ENCODE data around the gene LRCH1.

DNA sequence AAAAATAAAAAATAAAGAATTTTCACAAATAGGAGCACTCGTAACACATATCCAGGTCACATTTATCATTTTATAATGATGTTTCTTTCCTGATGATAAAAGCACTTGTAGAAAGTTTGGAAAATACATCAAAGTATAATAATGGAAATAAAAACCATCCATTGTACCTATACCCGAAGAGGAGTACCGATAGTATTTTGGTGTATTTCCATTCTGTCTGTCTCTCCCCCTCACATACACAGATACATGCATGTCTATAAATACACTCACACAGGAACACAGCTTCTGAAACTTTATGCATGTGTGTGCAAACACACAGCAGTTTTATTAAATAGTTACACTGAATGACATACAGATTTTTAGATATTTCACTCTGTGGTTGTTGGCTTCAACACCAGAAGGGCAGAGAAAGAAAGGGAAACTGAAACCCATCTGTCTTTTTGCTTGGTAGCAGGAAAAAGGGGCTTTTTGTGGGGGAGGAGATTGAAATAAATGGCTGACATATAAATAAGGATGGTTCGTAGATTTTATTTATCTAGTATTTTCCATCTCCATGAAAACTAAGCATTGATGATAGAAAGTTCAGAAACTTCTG is 114.8 kb downstream of the LRCH1 start:
- TF ChIP-seq, protein P1, sequence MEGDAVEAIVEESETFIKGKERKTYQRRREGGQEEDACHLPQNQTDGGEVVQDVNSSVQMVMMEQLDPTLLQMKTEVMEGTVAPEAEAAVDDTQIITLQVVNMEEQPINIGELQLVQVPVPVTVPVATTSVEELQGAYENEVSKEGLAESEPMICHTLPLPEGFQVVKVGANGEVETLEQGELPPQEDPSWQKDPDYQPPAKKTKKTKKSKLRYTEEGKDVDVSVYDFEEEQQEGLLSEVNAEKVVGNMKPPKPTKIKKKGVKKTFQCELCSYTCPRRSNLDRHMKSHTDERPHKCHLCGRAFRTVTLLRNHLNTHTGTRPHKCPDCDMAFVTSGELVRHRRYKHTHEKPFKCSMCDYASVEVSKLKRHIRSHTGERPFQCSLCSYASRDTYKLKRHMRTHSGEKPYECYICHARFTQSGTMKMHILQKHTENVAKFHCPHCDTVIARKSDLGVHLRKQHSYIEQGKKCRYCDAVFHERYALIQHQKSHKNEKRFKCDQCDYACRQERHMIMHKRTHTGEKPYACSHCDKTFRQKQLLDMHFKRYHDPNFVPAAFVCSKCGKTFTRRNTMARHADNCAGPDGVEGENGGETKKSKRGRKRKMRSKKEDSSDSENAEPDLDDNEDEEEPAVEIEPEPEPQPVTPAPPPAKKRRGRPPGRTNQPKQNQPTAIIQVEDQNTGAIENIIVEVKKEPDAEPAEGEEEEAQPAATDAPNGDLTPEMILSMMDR (IDR thresholded peaks at IDR 0.05; ENCODE audit: insufficient read depth, low read length), result no peak
- TF ChIP-seq, protein P2, sequence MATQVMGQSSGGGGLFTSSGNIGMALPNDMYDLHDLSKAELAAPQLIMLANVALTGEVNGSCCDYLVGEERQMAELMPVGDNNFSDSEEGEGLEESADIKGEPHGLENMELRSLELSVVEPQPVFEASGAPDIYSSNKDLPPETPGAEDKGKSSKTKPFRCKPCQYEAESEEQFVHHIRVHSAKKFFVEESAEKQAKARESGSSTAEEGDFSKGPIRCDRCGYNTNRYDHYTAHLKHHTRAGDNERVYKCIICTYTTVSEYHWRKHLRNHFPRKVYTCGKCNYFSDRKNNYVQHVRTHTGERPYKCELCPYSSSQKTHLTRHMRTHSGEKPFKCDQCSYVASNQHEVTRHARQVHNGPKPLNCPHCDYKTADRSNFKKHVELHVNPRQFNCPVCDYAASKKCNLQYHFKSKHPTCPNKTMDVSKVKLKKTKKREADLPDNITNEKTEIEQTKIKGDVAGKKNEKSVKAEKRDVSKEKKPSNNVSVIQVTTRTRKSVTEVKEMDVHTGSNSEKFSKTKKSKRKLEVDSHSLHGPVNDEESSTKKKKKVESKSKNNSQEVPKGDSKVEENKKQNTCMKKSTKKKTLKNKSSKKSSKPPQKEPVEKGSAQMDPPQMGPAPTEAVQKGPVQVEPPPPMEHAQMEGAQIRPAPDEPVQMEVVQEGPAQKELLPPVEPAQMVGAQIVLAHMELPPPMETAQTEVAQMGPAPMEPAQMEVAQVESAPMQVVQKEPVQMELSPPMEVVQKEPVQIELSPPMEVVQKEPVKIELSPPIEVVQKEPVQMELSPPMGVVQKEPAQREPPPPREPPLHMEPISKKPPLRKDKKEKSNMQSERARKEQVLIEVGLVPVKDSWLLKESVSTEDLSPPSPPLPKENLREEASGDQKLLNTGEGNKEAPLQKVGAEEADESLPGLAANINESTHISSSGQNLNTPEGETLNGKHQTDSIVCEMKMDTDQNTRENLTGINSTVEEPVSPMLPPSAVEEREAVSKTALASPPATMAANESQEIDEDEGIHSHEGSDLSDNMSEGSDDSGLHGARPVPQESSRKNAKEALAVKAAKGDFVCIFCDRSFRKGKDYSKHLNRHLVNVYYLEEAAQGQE (IDR thresholded peaks at IDR 0.05; ENCODE audit: insufficient replicate concordance, low read depth), result no peak
- TF ChIP-seq POLR2AphosphoS5 (IDR thresholded peaks at IDR 0.05; ENCODE audit: low read depth), result no peak
- TF ChIP-seq GABPA (IDR thresholded peaks at IDR 0.05; ENCODE audit: low read depth), result no peak
- no peak for TF ChIP-seq SPI1 (IDR thresholded peaks at IDR 0.05; ENCODE audit: borderline replicate concordance, low read depth)

All from HL-60 (cell line).